ENCODE results near the gene EPS8.

DNA sequence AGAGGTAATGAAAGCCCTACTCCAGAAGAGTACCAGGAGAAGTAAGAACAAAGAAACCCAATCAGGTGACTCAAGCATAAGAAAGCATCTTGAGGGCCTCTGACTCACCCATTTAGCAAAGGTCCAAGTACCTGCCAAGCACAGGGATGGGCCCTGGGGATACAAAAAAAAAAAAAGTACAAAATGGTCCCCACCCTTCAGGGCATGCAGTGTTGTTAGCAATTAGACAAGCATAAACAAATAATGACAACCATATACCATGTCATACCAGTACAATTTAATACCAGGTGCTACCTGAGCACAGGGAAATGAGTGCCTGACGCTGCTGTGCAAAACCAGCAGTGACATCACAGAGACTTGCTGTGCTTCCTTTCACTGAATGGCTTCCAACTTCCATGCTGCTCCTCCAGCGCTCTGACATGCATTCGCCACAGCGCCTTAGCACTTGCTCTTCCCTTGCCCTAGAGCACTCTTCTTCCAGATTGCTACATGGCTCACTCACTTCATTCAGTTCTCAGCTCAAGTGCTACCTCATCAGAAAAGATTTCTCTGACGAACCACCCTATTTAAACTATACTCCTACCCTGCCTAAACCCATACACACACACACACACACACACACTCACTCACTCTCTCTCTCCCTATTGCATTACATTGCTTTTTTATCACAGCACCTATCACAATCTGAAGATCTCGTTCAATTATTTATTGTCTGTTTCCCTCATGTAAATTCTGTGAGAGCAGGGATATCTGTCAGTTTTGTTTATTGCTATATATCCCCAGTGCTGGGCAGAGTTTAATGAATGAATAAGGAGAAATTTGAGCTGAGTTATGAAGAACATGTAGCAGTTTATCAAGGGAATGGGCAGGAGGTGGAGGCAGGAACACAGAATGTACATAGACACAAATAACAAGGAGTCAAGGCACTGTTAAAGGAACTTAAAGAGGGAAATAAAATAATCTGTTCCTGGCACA lies 12.9 kb upstream of the EPS8 start:
- TF ChIP-seq EZH2 (IDR thresholded peaks at IDR 0.05) (no peak), POLR2AphosphoS5 (IDR thresholded peaks at IDR 0.05; ENCODE audit: borderline replicate concordance, low read depth, low read length) (no peak)

Measured in SK-N-MC (cell line).